ENCODE measurements around the gene MXRA8.

Gene MXRA8

DNA sequence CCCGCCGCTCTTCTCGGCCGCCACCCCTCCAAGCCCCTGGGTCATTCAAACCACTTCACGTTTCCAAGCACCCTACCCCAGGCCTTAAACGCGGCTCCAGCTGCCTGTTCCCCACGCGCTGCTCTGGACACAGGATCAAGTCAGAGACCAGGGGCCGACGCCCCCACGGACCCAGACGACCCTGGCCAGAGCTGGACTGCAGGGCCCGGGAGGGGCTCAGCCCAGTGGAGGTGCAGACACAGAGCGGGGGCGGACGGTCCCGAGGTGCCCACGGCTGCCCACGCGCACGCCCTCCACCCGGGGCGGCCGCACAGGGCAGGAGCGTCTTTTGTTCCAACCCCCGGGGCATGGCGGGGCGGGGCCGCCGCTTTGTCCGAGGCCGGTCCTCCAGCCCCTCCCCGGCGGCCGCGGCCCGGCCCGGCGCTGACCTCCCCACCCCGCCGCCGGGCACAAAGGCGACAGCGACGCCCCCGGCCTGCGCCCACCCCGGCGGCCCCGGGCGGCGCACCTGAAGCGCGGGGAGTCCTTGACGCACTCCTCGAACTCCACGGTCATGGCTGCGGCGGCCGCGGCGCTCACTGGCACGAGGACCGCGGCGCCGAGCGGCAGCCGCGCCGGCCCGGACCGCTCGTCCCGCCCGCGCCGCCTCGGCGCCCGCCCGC is 51.0 kb downstream of the MXRA8 start:
- TF ChIP-seq POLR2A (IDR thresholded peaks at IDR 0.05; ENCODE audit: low read length) (no peak), GATA1 (IDR thresholded peaks at IDR 0.05; ENCODE audit: low read depth, low read length) (no peak)
- DNase-seq, result peak; percentile 51 to 65

DNA sequence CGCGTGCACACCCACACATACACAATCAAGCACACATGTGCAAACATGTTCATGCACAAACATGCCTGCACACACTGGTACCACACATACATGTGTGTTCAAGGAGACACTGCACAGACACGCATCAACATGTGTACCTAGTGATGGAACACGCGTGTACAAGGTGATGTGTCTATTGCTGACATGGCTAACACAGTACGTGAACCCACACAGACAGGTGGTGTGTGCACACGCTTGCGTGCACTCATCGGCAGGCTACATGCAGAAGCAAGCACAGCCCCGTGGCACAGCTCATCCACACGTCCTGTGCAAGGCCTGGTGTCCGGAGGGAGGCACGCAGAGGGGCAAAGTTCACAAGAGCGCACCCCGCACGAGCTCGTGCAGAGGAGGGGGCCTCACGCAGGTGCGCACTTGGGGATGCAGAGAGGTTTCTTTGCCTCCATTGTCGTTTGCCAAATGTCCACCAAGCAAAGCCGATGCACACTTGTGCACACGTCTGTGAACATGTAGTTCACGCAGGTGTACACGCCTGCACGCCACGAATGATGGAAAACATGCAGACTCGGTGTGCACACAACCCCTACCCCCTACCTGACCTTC is 51.6 kb downstream of the MXRA8 start:
- TF ChIP-seq GATA1 (IDR thresholded peaks at IDR 0.05; ENCODE audit: low read depth, low read length) (no peak), POLR2A (IDR thresholded peaks at IDR 0.05; ENCODE audit: low read length) (no peak)
- peak in 1 of 2 experiments; percentile 55 for DNase-seq

DNA sequence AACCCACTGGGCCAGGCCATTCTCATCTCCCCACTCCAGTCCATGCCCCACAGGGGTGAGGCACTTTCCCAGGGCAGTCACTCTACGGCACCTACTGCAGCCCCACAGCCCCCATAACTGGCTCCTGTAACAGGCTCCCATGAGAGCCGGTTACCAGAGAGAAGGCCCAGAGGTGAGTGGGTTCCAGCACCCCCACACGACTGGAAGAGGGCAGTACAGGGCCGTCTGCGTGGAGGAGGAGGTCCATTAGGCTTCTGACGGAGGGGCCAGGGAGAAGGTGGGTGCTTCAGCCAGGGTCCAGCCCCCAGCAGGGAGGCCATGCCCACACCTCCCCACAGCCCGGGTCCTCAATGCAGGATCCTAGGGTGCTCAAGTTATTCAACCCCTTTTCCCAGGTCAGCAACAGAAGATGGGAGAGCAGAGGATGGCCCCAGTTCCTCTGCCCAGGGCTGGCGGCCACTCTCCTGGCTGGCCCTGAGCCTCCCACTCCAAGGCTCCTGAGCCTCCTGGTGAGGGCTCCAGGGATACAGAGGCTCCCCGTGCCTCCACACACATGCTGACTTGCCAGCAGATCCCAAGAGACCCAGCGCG is 52.2 kb downstream of the MXRA8 start:
- no peak for TF ChIP-seq GATA1 (IDR thresholded peaks at IDR 0.05; ENCODE audit: low read depth, low read length)
- TF ChIP-seq POLR2A (IDR thresholded peaks at IDR 0.05; ENCODE audit: low read length), result no peak

DNA sequence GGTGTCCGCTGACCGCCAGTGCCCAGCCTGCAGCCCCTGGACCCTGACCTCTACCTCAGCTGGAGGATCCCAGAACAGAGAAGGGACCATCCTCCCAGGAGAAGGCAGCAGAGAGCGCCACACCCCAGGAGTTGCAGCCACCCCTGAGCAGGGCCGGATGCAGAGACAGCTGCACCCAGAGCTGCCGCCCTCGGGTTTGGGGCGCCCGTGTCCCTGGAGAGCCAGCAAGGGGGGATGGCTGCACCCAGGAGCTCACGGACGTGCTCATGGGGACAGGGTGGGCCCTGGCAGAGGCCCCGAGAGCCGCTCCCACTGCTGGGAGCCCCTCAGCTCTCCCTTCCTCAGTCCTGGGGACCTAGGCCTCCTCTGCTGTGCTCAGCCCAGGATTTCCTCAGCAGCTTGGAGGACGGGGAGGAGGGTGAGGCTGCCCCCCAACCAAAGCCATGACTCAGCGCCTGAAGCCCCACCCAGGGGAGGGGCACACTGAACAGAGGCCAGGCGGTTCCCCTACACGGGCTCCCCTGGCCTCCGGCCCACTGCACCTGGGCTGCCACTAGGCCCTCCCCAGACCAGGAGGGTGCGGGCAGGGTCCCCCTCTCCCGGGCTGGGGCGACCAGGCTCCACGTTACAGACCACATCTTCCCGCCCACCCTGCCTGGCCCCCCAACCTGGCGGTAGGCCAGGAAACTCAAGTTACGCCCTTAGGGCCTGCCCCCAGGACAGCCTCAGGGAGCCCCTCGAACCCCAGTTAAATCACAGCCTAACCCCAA is 52.9 kb downstream of the MXRA8 start:
- DNase-seq, result peak; percentile 82 to 85

More for the DNA sequence above, 52.2 kb downstream of the MXRA8 start:
- DNase-seq, result peak; percentile 50 to 53

DNA sequence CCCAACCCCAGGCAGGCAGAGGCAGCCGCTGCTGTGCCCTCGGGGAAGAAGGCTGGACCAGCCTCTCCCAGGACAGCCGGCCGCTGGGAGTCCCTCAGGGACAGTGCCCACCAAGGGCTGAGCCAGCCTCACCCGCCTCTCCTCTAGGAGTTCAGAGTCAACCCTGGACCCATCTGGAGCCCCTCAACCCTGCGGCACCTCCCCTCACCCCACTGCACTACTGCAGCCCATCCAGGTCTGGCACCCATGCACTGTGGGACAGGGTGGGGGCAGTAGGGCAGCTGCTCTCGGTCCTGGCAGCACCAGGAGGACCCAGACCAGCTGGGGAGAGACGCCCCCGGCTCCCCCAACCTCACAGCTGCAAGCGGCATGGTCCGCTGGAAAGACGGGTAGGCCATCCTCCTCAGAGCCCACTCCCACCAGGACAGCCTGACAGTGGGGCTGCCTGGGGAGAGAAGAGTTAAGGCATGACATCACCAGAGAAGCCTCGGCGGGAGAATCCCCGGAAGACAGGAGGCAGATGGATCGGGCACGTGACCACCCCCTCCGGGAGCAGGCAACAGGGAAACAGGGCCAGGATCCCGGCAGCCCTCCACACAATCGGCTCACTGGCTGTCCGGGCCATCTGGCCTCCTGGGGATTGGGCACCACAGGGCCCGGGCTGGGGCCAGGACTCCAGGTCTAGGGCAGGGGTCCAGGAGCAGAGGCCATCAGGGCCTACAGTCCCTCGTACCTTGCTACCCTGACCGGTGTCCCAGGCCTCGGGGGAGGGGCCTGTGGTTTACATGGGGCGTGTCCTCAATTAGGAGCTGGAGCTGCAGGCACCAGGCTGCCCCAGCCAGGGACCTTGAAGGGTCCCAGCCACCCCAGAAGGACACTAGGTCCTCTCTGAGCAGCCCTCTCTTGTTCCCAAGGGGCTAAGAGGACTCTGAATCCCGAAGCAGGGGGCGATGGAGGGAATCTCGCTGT is 53.7 kb downstream of the MXRA8 start:
- TF ChIP-seq GATA1 (IDR thresholded peaks at IDR 0.05; ENCODE audit: low read depth, low read length), result no peak
- no peak for TF ChIP-seq POLR2A (IDR thresholded peaks at IDR 0.05; ENCODE audit: low read length)
- DNase-seq, result peak in 1 of 2 experiments; percentile 39

More for the DNA sequence above, 52.9 kb downstream of the MXRA8 start:
- TF ChIP-seq GATA1 (IDR thresholded peaks at IDR 0.05; ENCODE audit: low read depth, low read length) (no peak), POLR2A (IDR thresholded peaks at IDR 0.05; ENCODE audit: low read length) (no peak)

DNA sequence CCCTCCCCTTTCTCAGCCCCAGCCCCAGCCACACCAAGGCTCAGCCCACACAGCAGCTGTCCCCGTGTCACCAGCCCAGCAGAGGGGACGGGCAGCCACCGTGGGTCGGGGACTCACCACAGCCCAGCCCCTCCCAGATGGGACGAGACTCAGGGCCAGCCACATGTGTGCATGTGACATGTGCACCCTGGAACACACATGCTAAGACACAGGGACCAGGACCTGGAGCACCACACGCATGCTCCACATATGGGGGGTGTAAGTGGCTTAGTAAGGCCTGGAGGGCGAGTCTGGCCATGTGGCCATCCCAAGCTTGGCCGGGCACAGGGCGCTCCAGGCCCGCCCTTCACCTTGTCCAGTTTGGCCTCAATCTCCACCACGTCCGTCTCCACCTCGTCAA is 54.6 kb downstream of the MXRA8 start:
- no peak for TF ChIP-seq POLR2A (IDR thresholded peaks at IDR 0.05; ENCODE audit: low read length)
- TF ChIP-seq GATA1 (IDR thresholded peaks at IDR 0.05; ENCODE audit: low read depth, low read length), result no peak
- DNase-seq, result no peak

DNA sequence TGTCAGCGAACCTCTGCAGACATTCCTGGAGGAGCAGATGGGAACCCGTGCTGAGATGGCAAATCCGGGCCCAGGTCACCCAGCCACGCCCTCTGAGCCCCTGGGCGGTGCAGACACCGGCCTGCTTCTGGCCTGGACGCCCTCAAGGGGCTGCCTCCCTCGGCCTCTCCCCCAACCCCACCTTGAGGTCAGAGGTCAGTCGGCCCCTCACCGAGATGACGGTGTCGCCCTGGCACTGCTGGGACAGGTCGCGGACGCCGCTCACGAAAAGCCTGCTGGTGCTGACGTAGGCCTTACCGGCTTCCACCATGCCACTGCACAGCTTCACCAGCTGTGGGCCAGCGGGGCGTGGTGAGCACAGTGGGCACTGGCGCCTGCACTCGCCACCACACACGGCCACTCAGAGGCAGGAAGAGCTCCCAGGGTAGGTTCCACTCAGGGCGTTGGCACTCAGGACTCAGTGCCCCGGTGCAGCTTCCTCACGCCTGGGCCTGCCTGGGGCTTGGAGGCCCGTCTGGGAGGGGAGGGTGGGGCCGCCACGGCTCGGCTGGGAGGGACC is 55.3 kb downstream of the MXRA8 start:
- no peak for DNase-seq

More for the DNA sequence above, 55.3 kb downstream of the MXRA8 start:
- TF ChIP-seq GATA1 (IDR thresholded peaks at IDR 0.05; ENCODE audit: low read depth, low read length) (no peak), POLR2A (IDR thresholded peaks at IDR 0.05; ENCODE audit: low read length) (no peak)

Data from erythroblast (primary cell).